C4-2B (cell line): Measurements from ENCODE around the gene EPN3.

Experiments used
- H3K27ac ChIP-seq: fragments of 450-650 bp; 2 replicates; pipeline ENCODE4 v1.5.1; 2017
- ZFX ChIP-seq: fragments of 450-650 bp; IDR thresholded peaks from 2 replicates; pipeline ENCODE4 v1.6.1; 2017
- TF ChIP-seq, protein P1 (sequence below): fragments of 450-650 bp; conservative IDR thresholded peaks from 2 replicates; pipeline ENCODE4 v1.5.1; 2017; ENCODE audit warnings: mild to moderate bottlenecking

EPN3 gene

GRCh38 chr17:50551433-50551815 lies 18.9 kb downstream of the EPN3 start:
- TF ChIP-seq ZFX, result no peak
- TF ChIP-seq, protein P1, sequence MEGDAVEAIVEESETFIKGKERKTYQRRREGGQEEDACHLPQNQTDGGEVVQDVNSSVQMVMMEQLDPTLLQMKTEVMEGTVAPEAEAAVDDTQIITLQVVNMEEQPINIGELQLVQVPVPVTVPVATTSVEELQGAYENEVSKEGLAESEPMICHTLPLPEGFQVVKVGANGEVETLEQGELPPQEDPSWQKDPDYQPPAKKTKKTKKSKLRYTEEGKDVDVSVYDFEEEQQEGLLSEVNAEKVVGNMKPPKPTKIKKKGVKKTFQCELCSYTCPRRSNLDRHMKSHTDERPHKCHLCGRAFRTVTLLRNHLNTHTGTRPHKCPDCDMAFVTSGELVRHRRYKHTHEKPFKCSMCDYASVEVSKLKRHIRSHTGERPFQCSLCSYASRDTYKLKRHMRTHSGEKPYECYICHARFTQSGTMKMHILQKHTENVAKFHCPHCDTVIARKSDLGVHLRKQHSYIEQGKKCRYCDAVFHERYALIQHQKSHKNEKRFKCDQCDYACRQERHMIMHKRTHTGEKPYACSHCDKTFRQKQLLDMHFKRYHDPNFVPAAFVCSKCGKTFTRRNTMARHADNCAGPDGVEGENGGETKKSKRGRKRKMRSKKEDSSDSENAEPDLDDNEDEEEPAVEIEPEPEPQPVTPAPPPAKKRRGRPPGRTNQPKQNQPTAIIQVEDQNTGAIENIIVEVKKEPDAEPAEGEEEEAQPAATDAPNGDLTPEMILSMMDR, result no peak
- H3K27ac ChIP-seq, result no peak overlapping the region

GRCh38 chr17:50551884-50552283 lies 19.3 kb downstream of the EPN3 start:
- TF ChIP-seq, protein P1, result no peak
- no peak for TF ChIP-seq ZFX
- no peak overlapping the region for H3K27ac ChIP-seq

DNA sequence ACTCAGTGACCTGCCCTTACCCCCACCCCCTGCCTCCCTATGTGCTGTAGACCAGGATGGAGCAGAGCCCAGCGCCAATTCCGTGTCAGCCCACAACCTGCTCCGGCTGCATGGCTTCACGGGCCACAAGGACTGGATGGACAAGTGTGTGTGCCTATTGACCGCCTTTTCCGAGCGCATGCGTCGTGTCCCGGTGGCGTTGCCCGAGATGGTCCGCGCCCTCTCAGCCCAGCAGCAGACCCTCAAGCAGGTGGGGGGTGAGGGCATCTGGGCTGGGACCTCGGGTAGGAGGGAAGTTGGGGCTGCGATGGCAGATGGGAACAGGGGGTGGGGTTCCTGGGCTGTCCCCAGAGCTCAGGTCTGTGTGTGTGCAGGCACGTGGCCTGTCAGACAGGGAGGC lies 21.7 kb downstream of the EPN3 start:
- H3K27ac ChIP-seq, result no peak overlapping the region

DNA sequence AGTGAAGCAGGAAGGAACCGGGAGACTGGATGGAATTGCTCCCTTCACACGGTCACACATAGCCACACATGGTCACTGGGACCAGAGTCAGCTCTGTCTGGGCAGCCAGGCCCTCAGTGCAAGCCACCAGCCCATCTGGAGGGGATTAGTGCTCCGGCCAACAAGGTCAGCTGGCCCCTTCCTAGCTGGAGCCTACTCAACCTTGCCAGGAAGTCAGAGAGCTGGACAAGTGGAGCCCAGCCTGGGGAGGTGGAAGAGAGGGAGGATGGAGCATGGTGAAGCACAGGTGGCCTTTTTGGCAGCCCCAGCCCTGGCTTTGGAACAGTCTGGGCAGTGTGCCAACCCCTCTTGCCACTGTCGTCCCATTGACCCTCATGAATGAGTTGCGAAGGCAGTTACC lies 24.3 kb downstream of the EPN3 start:
- no peak overlapping the region for H3K27ac ChIP-seq
- no peak for TF ChIP-seq ZFX
- TF ChIP-seq, protein P1, result no peak

More for the DNA sequence above, 21.7 kb downstream of the EPN3 start:
- no peak for TF ChIP-seq ZFX
- TF ChIP-seq, protein P1, result no peak

- no peak for TF ChIP-seq ZFX
- TF ChIP-seq, protein P1, result no peak
- H3K27ac ChIP-seq, result no peak overlapping the region
Measured at GRCh38 chr17:50557630-50558029, 25.1 kb downstream of the EPN3 start.

GRCh38 chr17:50558091-50558490 lies 25.6 kb downstream of the EPN3 start:
- no peak overlapping the region for H3K27ac ChIP-seq
- TF ChIP-seq ZFX, result no peak
- TF ChIP-seq, protein P1, result no peak

DNA sequence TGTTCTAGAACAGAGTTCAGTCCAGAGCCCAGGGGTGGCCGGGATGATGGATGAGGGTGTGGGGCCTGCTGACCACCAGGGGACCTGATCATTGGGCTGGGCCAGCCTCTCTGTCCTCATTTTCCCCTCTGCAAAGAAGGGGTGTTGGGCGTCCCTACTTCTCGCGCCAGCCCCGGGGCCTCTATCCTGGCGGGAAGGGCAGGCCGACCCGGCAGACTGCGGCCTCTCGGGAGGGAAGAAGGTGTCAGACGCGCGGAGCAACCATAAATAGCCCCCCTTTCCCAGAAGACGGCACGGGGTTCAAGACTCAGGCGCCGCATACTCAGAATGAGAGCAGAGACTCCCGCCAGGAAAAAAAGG lies 26.0 kb downstream of the EPN3 start:
- no peak overlapping the region for H3K27ac ChIP-seq
- TF ChIP-seq, protein P1, result no peak
- TF ChIP-seq ZFX, result no peak
